GM21825 (cell line): Measurements from ENCODE around the gene VAV2.

Experiments used
- ATAC-seq: cut with Tn5 transposase; IDR thresholded peaks from one replicate; pipeline ENCODE4 v1.9.1; 2021; ENCODE audit warnings: mild to moderate bottlenecking, moderate library complexity; ENCODE audit not compliant: unreplicated experiment

The VAV2 gene

DNA sequence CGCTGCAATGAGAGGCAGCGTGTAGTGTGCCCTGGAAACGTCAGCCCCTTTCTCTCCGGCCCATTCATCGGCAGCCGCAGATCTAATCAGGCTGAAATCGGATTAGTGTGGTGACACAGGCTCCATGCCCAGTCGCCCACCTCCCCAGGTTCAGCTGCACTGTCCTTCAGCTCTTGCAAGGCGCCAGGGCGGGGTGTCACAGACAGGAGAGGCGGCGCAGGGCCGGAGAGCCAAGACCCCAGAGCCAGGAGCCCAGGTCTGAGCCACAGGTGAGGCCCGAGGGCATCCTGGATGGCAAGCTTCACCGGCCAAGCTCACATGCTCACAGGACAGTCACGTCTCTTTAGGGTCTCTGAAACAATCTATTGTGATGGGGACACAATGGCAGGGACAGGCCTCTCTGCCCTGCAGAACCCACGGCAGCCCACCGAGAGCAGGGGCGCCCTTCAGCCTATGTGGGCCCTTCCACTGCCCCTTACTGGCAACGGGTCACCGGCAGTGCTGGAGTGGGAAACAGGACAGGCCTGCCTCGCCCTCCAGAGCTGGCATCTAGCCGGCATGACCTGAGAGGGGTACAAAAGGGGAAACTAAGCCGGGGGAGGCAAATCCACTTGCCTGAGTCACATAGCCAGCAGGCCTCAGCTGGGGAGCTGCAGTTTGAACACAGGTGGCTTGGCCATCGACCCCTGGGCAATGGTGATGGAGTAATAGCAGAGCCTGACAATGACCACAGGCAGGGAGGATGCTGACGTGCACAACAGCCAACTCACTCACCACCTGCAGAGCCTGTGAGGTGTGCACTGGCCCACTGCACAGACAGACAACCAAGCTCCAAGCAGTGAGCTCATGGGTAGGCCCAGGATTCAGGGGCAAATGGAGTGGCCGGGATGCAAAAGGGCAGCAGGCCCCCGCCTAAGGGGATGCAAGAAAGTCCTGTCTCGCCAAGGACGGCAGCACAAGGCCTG, 48.1 kb downstream of the VAV2 start:
- no peak for ATAC-seq

- ATAC-seq = no peak
Measured at GRCh38 chr9:133943036-133943780, 48.9 kb downstream of the VAV2 start.

- no peak for ATAC-seq
Measured at GRCh38 chr9:133942206-133942975, 49.7 kb downstream of the VAV2 start.

- ATAC-seq = no peak
Measured at GRCh38 chr9:133939845-133940244, 52.3 kb downstream of the VAV2 start.

DNA sequence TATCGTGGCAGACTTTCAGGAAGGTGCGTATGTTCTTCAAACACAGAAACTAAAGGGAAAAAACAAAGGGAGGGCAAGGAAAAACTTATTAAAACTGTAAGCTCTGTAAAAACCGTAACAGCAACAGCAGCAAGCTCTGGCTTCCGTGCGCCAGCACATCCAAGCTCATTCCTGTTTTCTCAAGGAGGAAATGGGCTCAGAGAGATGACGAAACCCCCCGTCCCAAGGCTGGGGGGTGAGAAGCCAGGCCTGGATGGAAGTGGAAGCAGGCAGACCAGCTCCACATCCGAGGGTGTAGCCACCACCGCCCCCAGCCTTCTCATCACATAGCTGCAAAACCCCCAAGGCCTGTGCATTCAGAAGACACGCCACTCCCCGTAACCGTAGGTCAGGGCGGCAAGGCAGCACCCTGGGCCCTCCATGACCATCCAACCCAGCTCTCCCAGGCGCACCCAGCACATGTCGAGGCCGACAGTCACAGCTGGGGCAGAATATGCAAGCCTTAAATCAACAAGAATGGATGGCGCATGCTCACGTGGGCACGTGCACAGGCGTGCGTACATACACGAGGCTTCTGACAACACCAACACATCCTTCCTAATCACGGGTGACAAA, 52.8 kb downstream of the VAV2 start:
- ATAC-seq = no peak

DNA sequence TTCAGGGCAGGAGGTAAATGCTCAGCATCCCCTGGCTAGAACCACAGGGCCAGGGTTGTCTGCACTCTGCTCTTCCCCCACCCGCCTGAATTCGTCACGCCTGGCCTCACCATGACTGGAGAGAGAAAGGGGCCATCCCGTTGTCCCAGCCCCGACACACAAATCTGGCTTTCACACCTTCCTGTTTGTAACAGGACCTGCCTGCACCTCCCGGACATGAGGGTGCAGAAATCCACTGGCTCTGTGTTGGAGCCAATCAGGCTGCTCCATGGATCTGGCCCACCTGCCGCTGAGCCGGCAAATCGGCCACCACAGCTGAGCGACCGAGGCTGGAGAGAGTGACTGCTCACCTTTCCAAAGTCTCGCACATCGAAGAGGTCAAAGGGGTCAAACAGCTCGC, 53.4 kb downstream of the VAV2 start:
- ATAC-seq = no peak

GRCh38 chr9:133938086-133938485, 54.0 kb downstream of the VAV2 start:
- ATAC-seq = no peak

- ATAC-seq = no peak
Measured at GRCh38 chr9:133937120-133937519, 55.0 kb downstream of the VAV2 start.

DNA sequence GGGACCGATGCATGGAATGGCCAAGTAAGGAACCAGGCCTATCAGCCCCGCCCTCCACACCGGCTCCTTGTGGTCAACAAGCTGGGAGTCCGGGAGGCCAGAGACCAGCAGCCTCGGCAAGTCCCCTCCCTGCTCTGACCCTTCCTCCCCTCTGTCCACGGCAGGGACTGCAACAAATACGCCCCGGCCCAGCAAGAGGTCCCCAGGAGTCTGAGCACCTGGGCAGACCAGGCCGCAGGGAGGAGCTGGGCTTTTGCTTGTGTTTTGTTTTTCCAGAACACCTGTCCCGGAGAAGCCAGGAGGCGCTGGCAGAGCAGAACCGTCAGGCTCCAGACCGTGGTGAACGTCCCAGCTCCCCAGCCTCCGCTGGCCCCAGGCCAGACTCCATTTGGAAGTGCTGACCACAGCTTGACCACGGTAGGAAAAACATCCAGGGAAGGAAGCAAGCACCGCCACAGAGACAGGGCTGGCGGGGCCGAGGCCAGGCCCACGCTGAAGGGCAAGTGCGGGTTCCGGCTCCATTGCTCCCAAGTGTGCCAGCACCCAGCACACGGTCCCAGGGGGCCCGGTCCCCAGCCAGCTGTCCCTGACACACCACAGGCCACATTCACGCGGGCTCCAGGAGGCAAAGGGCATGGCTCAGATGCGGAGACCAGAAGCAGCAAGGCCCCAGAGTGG, 56.7 kb downstream of the VAV2 start:
- no peak for ATAC-seq

- no peak for ATAC-seq
Measured at GRCh38 chr9:133934482-133935232, 57.5 kb downstream of the VAV2 start.

GRCh38 chr9:133933426-133934026, 58.6 kb downstream of the VAV2 start:
- no peak for ATAC-seq

DNA sequence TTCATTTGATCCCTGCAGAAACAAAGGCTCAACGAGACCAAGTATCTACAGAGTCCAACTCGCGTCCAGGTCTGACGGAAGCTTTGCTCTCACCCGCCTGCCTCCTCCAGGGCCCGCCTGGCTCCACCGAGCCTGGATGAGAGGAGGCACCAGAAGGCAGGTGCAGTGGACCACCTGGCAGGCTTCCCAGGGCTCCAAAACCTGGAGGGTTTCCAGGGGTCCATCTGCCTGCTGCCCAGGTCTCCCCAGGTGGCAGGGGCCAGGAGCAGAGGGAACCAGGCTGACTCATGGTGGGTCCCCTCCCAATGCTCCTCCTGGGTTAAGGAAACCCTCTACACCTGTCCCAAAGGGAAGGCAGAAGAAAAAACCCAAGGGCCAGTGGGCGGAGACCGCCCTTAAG, 59.5 kb downstream of the VAV2 start:
- ATAC-seq = no peak

GRCh38 chr9:133932181-133932580, 59.9 kb downstream of the VAV2 start:
- ATAC-seq = no peak

DNA sequence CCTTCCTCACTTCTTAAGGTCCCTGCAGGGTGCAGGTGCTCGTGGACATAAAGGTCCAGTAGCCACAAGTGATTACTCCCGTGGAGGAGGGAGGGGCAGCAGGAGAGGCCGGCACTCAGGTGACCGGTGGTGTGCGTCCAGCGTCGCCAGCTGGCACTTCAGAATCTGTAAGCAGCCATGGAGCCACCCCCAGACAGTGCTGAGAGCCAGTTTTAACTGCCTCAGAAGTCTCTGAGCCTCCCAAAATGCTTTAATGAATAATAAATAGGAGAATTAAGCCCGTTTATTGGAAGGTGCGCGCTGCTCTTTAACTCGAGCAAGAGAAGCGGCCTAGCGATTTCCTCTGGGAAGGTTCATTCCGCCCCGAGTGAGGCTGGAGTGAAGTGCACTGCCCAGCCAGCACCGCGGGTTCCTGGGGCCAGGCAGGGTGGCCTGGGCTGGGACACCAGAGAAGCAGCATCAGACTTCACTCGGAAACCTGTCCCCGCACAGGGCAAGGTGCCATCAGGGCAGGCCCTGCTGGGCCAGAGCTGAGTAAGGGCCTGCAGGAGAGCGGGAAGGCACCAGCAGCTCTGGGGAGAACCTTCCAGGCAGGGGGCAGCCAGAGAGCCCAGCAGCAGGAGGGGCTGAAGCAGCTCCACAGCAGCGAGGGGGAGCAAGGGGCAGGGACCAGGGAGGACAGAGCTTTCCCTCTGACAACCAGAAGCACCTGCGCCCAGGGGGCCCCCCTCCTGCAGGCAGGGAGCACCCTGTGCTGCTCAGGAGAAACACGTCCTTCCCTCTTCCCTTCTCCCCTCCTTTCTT, 61.2 kb downstream of the VAV2 start:
- no peak for ATAC-seq

DNA sequence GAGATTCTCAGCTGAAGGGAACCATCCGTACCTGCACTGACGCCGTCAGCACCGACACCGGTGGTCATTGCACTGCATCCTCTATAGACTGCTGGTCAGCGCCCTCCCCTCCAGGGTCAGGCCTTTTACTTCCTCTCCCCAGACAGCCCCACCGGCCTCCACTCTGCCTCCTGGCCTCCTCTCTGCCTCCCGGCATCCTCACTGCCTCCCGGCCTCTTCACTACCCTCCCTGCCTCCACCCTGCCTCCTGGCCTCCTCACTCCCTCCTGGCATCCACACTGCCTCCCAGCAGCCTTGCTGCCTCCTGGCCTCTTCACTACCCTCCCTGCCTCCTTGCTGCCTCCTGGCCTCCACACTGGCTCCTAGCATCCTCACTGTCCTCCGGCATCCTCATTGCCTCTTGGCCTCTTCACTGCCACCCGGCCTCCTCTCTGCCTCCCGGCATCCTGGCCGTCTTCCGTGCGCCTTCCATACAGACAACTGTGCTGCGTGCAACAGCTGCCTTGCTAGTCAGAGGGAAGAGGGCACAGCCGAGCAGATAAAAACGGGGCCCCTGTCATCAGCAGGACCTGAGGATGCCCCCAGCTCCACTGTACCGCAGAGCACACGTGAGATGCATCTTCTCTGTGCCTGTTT, 62.0 kb downstream of the VAV2 start:
- no peak for ATAC-seq

GRCh38 chr9:133929599-133929998, 62.5 kb downstream of the VAV2 start:
- ATAC-seq = no peak

- no peak for ATAC-seq
Measured at GRCh38 chr9:133928248-133928764, 63.8 kb downstream of the VAV2 start.

DNA sequence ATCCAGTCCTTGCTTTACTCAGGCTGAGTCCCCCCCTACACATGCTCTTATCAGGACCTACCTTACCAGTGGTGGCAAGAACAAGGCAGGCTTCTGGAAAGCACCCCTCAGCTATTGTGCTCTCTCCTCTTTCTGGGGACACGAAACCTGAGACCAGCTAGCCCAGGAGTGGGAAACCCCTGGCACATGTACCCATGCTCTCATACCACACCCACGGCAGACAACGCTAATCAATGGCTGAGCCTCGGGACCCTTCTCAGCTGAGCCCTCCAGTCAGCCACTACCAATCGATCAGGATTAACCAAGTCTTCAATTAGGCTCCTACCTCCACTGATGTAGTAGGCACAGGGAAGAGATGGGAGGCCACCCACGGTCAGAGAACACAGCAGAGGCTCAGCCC, 65.1 kb downstream of the VAV2 start:
- no peak for ATAC-seq
